ENCODE measurements around the gene DNASE2. TPM values are rescaled to one million over a fixed set of nuclear protein-coding genes. Genes with fewer than 3 reads are reported as not detected.
A peak's percentile ranks its signal among the peaks of the same experiment; 100 is the strongest.

The DNASE2 gene
- total RNA-seq, 4 donors from 2014 or later: 24.6 to 34.4 (median 34.4) TPM

- DNase-seq: no peak
- peaks cover 5 to 28% (median 26%) of the 10 kb centered on the region in 4 donors for H3K4me1 ChIP-seq
- intact Hi-C loops (cut with DNase I; ENCODE audit: low total_unique reads): loop anchor here (5.0 kb wide), 1 partner anchor 76 kb away; no protein-coding TSS in a partner anchor
- no peaks in the 10 kb centered on the region for H3K36me3 ChIP-seq
- peaks cover 93% of the 10 kb centered on the region for H3K27me3 ChIP-seq
- H3K4me3 ChIP-seq: no peak overlapping the region
- in situ Hi-C loops (cut with MboI; ENCODE audit: low pct_ligation_motif_present in 1 of 4, low pct_unique_long_range_greater_than_20kb in 1 of 4, low sequenced_read_pairs in 3 of 4): loop anchor here in 3 of 4 donors (10.0 kb wide), 2 partner anchors 79 to 89 kb away; partner anchors contain the start of gene BEST2 (in 1 of the 3)
- TF ChIP-seq CTCF (IDR thresholded peaks at IDR 0.05): no peak
- no peak for TF ChIP-seq EP300 (IDR thresholded peaks at IDR 0.05; ENCODE audit: low read depth)
- no peak for TF ChIP-seq POLR2AphosphoS5 (IDR thresholded peaks at IDR 0.05)
- TF ChIP-seq POLR2A (IDR thresholded peaks at IDR 0.05): no peak
- no peak overlapping the region for H3K27ac ChIP-seq
- no peaks in the 10 kb centered on the region for H3K9me3 ChIP-seq
- WGBS, 2 donors (ENCODE audit: low coverage in 1 of 2): 83% methylated on average over 11 of the region's 11 CpGs; no CpG with 5 or more reads in 1 of the 2 donors
Observed at GRCh38 chr19:12843328-12843727, 37.9 kb downstream of the DNASE2 start.

- Histone ChIP-seq H3K27ac (no peak overlapping the region), H3K9me3 (no peaks in the 10 kb centered on the region), H3K4me3 (no peak overlapping the region), H3K36me3 (no peaks in the 10 kb centered on the region), H3K4me1 (peaks cover 5 to 26% (median 23%) of the 10 kb centered on the region in 4 donors), H3K27me3 (peaks cover 96% of the 10 kb centered on the region)
- TF ChIP-seq EP300 (IDR thresholded peaks at IDR 0.05; ENCODE audit: low read depth): no peak
- TF ChIP-seq POLR2AphosphoS5 (IDR thresholded peaks at IDR 0.05): no peak
- no peak for TF ChIP-seq CTCF (IDR thresholded peaks at IDR 0.05)
- DNase-seq: no peak
- WGBS, 2 donors (ENCODE audit: low coverage in 1 of 2): 90% methylated on average over 18 of the region's 18 CpGs; no CpG with 5 or more reads in 1 of the 2 donors
- intact Hi-C loops (cut with DNase I; ENCODE audit: low total_unique reads): loop anchor here (5.0 kb wide), 1 partner anchor 75 kb away; no protein-coding TSS in a partner anchor
- in situ Hi-C loops (cut with MboI; ENCODE audit: low pct_ligation_motif_present in 1 of 4, low pct_unique_long_range_greater_than_20kb in 1 of 4, low sequenced_read_pairs in 3 of 4): loop anchor here in 3 of 4 donors (10.0 kb wide), 2 partner anchors 78 to 88 kb away; partner anchors contain the start of gene BEST2 (in 1 of the 3)
Observed at GRCh38 chr19:12842511-12842910, 38.7 kb downstream of the DNASE2 start.

- intact Hi-C loops (cut with DNase I; ENCODE audit: low total_unique reads) (loop anchor here (5.0 kb wide), 1 partner anchor 74 kb away; no protein-coding TSS in a partner anchor), in situ Hi-C loops (cut with MboI; ENCODE audit: low pct_ligation_motif_present in 1 of 4, low pct_unique_long_range_greater_than_20kb in 1 of 4, low sequenced_read_pairs in 3 of 4) (loop anchor here in 3 of 4 donors (10.0 kb wide), 2 partner anchors 76 to 86 kb away; partner anchors contain the start of gene BEST2 (in 1 of the 3))
- Histone ChIP-seq H3K36me3 (no peaks in the 10 kb centered on the region), H3K4me3 (peak overlapping the region in 2 of 4 donors; percentile 8 to 24), H3K27me3 (peaks cover 98% of the 10 kb centered on the region), H3K9me3 (no peaks in the 10 kb centered on the region), H3K27ac (no peak overlapping the region), H3K4me1 (peaks cover 7 to 23% (median 20%) of the 10 kb centered on the region in 4 donors)
- DNase-seq: no peak
- WGBS, 2 donors (ENCODE audit: low coverage in 1 of 2): 3% methylated on average over 24 of the region's 29 CpGs; no CpG with 5 or more reads in 1 of the 2 donors
- TF ChIP-seq EP300 (IDR thresholded peaks at IDR 0.05; ENCODE audit: low read depth) (no peak), POLR2A (IDR thresholded peaks at IDR 0.05) (no peak)
Observed at GRCh38 chr19:12841094-12841493, 40.2 kb downstream of the DNASE2 start.

GRCh38 chr19:12840091-12841079, 40.9 kb downstream of the DNASE2 start:
- H3K4me3 ChIP-seq: peak overlapping the region in 2 of 4 donors; percentile 8 to 24
- WGBS, 2 donors (ENCODE audit: low coverage in 1 of 2): 30% methylated on average over 41 of the region's 43 CpGs; no CpG with 5 or more reads in 1 of the 2 donors
- peaks cover 8 to 26% (median 22%) of the 10 kb centered on the region in 4 donors for H3K4me1 ChIP-seq
- H3K9me3 ChIP-seq: no peaks in the 10 kb centered on the region
- H3K27ac ChIP-seq: no peak overlapping the region
- TF ChIP-seq POLR2AphosphoS5 (IDR thresholded peaks at IDR 0.05) (no peak), POLR2A (IDR thresholded peaks at IDR 0.05) (no peak), EP300 (IDR thresholded peaks at IDR 0.05; ENCODE audit: low read depth) (no peak), CTCF (IDR thresholded peaks at IDR 0.05) (no peak)
- H3K36me3 ChIP-seq: no peaks in the 10 kb centered on the region
- intact Hi-C loops (cut with DNase I; ENCODE audit: low total_unique reads): loop anchor here (5.0 kb wide), 1 partner anchor 73 kb away; no protein-coding TSS in a partner anchor
- H3K27me3 ChIP-seq: peaks cover 98% of the 10 kb centered on the region
- in situ Hi-C loops (cut with MboI; ENCODE audit: low pct_ligation_motif_present in 1 of 4, low pct_unique_long_range_greater_than_20kb in 1 of 4, low sequenced_read_pairs in 3 of 4): loop anchor here in 3 of 4 donors (10.0 kb wide), 2 partner anchors 76 to 86 kb away; partner anchors contain the start of gene BEST2 (in 1 of the 3)
- DNase-seq: peak; percentile 84

All from transverse colon (tissue), 4 donors.